Heart left ventricle (tissue), 16 donors: ENCODE results near the gene HYLS1. TPM values are rescaled to one million over a fixed set of nuclear protein-coding genes. Genes with fewer than 3 reads are reported as not detected.

Source experiments
- ATAC-seq, 4 donors: fragments of 200-7000 bp; cut with Tn5 transposase; one replicate each; pipeline ENCODE4 v1.9.1; 2020 to 2022; ENCODE audit warnings: moderate library complexity in 4 of 4, mild to moderate bottlenecking in 3 of 4, moderate number of reproducible peaks in 1 of 4
- DNase-seq, 5 donors: peaks; one replicate each; pipeline ENCODE4 v3.0.0-alpha.2; 2020
- H3K27ac ChIP-seq, 12 donors: fragments of 200-600 bp; sonication (generic) in 4 of 12; one replicate each; pipeline versions ENCODE4 v1.5.0 to v1.8.0; 2016 to 2022; ENCODE audit warnings: mild to moderate bottlenecking in 2 of 12
- H3K27me3 ChIP-seq, 9 donors: fragments of 200-600 bp; sonication (generic) in 2 of 9; one replicate each; pipeline versions ENCODE4 v1.5.1 to v1.8.0; 2016 to 2022; ENCODE audit warnings: mild to moderate bottlenecking in 3 of 9
- H3K36me3 ChIP-seq, 9 donors: fragments of 200-600 bp; sonication (generic) in 2 of 9; one replicate each; pipeline versions ENCODE4 v1.5.0 to v1.8.0; 2018 to 2022; ENCODE audit warnings: mild to moderate bottlenecking in 2 of 9
- H3K4me1 ChIP-seq, 12 donors: fragments of 200-600 bp; sonication (generic) in 4 of 12; one replicate each; pipeline versions ENCODE4 v1.5.0 to v1.8.0; 2016 to 2022; ENCODE audit warnings: mild to moderate bottlenecking in 3 of 12
- H3K4me3 ChIP-seq, 12 donors: fragments of 200-600 bp; sonication (generic) in 4 of 12; one replicate each; pipeline versions ENCODE4 v1.5.0 to v1.8.0; 2017 to 2022; ENCODE audit warnings: mild to moderate bottlenecking in 9 of 12, moderate library complexity in 4 of 12
- H3K9me3 ChIP-seq, 12 donors: fragments of 200-600 bp; sonication (generic) in 4 of 12; one replicate each; pipeline versions ENCODE4 v1.5.0 to v1.8.0; 2016 to 2022; ENCODE audit warnings: mild to moderate bottlenecking in 1 of 12
- CTCF ChIP-seq, 12 donors: fragments of 200-600 bp; sonication (generic) in 4 of 12; IDR thresholded peaks; one replicate each; pipeline versions ENCODE4 v1.5.0 to v1.8.0; 2018 to 2022; ENCODE audit warnings: antibody characterized with exemption in 12 of 12, mild to moderate bottlenecking in 5 of 12
- POLR2A ChIP-seq, 2 donors: fragments of 450-650 bp; IDR thresholded peaks; one replicate each; pipeline ENCODE4 v1.6.1; 2017; ENCODE audit warnings: antibody characterized with exemption in 2 of 2, mild to moderate bottlenecking in 2 of 2, moderate library complexity in 2 of 2
- WGBS, 4 donors: extraction: QIAGEN DNeasy Blood & Tissue Kit in 2 of 4; methylation state at CpG; one replicate each; pipeline versions ENCODE4 v1.1.5 to v1.1.7; 2013 to 2018; 5-methylcytosine and 5-hydroxymethylcytosine counted together
- intact Hi-C, 10 donors: fragments of 100-400 bp; cut with DNase I; formaldehyde crosslinking; loops; one replicate each; pipeline versions ENCODE4 v1.11.1 to v1.14.2; 2022
- polyA plus RNA-seq, 2 donors: library from polyadenylated mRNA; stranded (reverse); fragments of 200-250 nt; gene quantifications; one replicate each; pipeline ENCODE4 v1.2.3, GENCODE V29; 2013
- total RNA-seq, 9 donors: library from RNA; depleted of rRNA in 2 of 9; stranded (reverse); fragments of >200 nt in 2 of 9; fragmentation: NEBNext Ultra II Directional in 3 of 9; extraction: Animal tissue kit (Norgen Biotek cat#: 25700) in 3 of 9; gene quantifications; one replicate each; pipeline versions ENCODE4 v1.1.0 to v1.2.4, GENCODE V29; 2016 to 2023
- donor health status: ischemic (EF 13 %, LVEDD 7.1; RV severe dilation, severe dysfunction).
- donor health status: healthy with polysubstance abuse.
- donor health status: DM: no; HTN: yes; CAD: no.
- donor health status: DM: no; HTN: no; CAD: no.
- donor health status: ischemic (EF 25% LVEDD 6.9; RV normal size, moderate dysfunction).
- donor health status: ischemic (EF 25% LVEDD 5.7; RV mildly dilated, moderate dysfunction).
- donor health status: healthy.
- donor health status: DM: yes; HTN: yes; CAD: no.
- donor health status: ischemic (EF 35%, LVEDD 5.7; RV mildly dilated, moderate dysfunction).
- donor health status: nonischemic (EF 11% LVEDD 7.7; RV severe dilation, severe dysfunction).
- donor health status: DM: yes; HTN: yes; CAD: no.
- donor health status: PGD.
- donor health status: ischemic (EF 29% LVEDD 5.4; RV normal size, mild dysfunction).
- donor health status: nonischemic (EF 23%, LVEDD 6.1; RV moderate dilation, normal function).

Gene HYLS1
- total and polyA plus RNA-seq, 11 donors: 3.0 to 6.9 (median 4.3) TPM

- H3K9me3 ChIP-seq: no peaks in the 10 kb centered on the region
- DNase-seq (no peak), ATAC-seq (no peak)
- no peak overlapping the region for H3K27ac ChIP-seq
- no peaks in the 10 kb centered on the region for H3K36me3 ChIP-seq
- peaks cover 0 to 6% (median 0%) of the 10 kb centered on the region in 9 donors for H3K27me3 ChIP-seq
- no peak overlapping the region for H3K4me3 ChIP-seq
- intact Hi-C loops: loop anchor here in 2 of 10 donors (5.0 kb wide), 2 partner anchors 266 to 341 kb away; partner anchors contain the start of genes FOXRED1 (in 1 of the 2) and SRPRA (in 1 of the 2)
- TF ChIP-seq CTCF (IDR thresholded peaks at IDR 0.05) (no peak), POLR2A (IDR thresholded peaks at IDR 0.05) (no peak)
- H3K4me1 ChIP-seq: no peaks in the 10 kb centered on the region
- WGBS, 4 donors: 90 to 95% (median 93%) methylated on average over 12 of the region's 12 CpGs
Observed at GRCh38 chr11:125926682-125927081, 39.2 kb downstream of the HYLS1 start.

- Histone ChIP-seq H3K27ac (no peak overlapping the region), H3K27me3 (peaks cover 0 to 6% (median 0%) of the 10 kb centered on the region in 9 donors), H3K4me1 (no peaks in the 10 kb centered on the region), H3K9me3 (no peaks in the 10 kb centered on the region), H3K4me3 (no peak overlapping the region), H3K36me3 (no peaks in the 10 kb centered on the region)
- intact Hi-C loops: loop anchor here in 2 of 10 donors (5.0 kb wide), 2 partner anchors 263 to 338 kb away; partner anchors contain the start of genes FOXRED1 (in 1 of the 2) and SRPRA (in 1 of the 2)
- no peak for TF ChIP-seq CTCF (IDR thresholded peaks at IDR 0.05)
- TF ChIP-seq POLR2A (IDR thresholded peaks at IDR 0.05): no peak
- no peak for ATAC-seq
- WGBS, 4 donors: 79 to 88% (median 85%) methylated on average over 8 to 9 of the region's 9 CpGs
- DNase-seq: no peak
Observed at GRCh38 chr11:125929445-125930075, 42.1 kb downstream of the HYLS1 start.

GRCh38 chr11:125930076-125930450, 42.6 kb downstream of the HYLS1 start:
- Histone ChIP-seq H3K4me3 (no peak overlapping the region), H3K36me3 (no peaks in the 10 kb centered on the region), H3K9me3 (no peaks in the 10 kb centered on the region), H3K27ac (no peak overlapping the region), H3K4me1 (no peaks in the 10 kb centered on the region), H3K27me3 (peaks cover 0 to 6% (median 0%) of the 10 kb centered on the region in 9 donors)
- 89 to 92% (median 90%) methylated on average over 11 of the region's 11 CpGs for whole genome bisulfite sequencing, 4 donors
- intact Hi-C loops: no loop called here
- ATAC-seq (no peak), DNase-seq (no peak)
- TF ChIP-seq POLR2A (IDR thresholded peaks at IDR 0.05) (no peak), CTCF (IDR thresholded peaks at IDR 0.05) (no peak)

GRCh38 chr11:125931116-125931515, 43.6 kb downstream of the HYLS1 start:
- DNase-seq (no peak), ATAC-seq (no peak)
- Histone ChIP-seq H3K9me3 (no peaks in the 10 kb centered on the region), H3K4me1 (no peaks in the 10 kb centered on the region), H3K36me3 (no peaks in the 10 kb centered on the region), H3K27ac (no peak overlapping the region), H3K4me3 (no peak overlapping the region), H3K27me3 (peaks cover 0 to 6% (median 0%) of the 10 kb centered on the region in 9 donors)
- no peak for TF ChIP-seq POLR2A (IDR thresholded peaks at IDR 0.05)
- TF ChIP-seq CTCF (IDR thresholded peaks at IDR 0.05): no peak
- intact Hi-C loops: no loop called here
- WGBS, 4 donors: 80 to 84% (median 83%) methylated on average over 3 of the region's 3 CpGs
